ENCODE results near the gene SIGLEC10.

Gene SIGLEC10

GRCh38 chr19:51392701-51393100, 24.7 kb downstream of the SIGLEC10 start:
- H3K4me2 ChIP-seq (ENCODE audit: low read depth, low read length), result no peak overlapping the region
- H3F3A ChIP-seq (ENCODE audit: insufficient read depth, low read length), result no peaks in the 10 kb centered on the region
- H3K79me2 ChIP-seq (ENCODE audit: low read length), result no peaks in the 10 kb centered on the region
- no peak overlapping the region for H3K4me3 ChIP-seq (ENCODE audit: low read length)
- TF ChIP-seq CTCF (IDR thresholded peaks at IDR 0.05; ENCODE audit: low read length), result no peak
- TF ChIP-seq EZH2phosphoT487 (IDR thresholded peaks at IDR 0.05; ENCODE audit: low read length), result no peak
- TF ChIP-seq EZH2 (optimal IDR thresholded peaks at IDR 0.05; ENCODE audit: low read depth, low read length), result no peak
- H3K4me1 ChIP-seq (ENCODE audit: low read length), result no peaks in the 10 kb centered on the region
- no peaks in the 10 kb centered on the region for H3K27me3 ChIP-seq (replicated peaks; ENCODE audit: insufficient read depth, low read length)
- no peak overlapping the region for H3K9ac ChIP-seq (ENCODE audit: low read length)
- no peaks in the 10 kb centered on the region for H4K20me1 ChIP-seq (ENCODE audit: insufficient read depth, low read length)
- H3K9me2 ChIP-seq (replicated peaks; ENCODE audit: insufficient read depth, low read length), result no peaks in the 10 kb centered on the region
- no peaks in the 10 kb centered on the region for H3K9me3 ChIP-seq (replicated peaks; ENCODE audit: insufficient read depth, low read length)
- H3K36me3 ChIP-seq (replicated peaks; ENCODE audit: insufficient read depth, low read length), result no peaks in the 10 kb centered on the region
- DNase-seq, result no peak
- H3K27ac ChIP-seq (ENCODE audit: low read length), result no peak overlapping the region
- no peak overlapping the region for H2AFZ ChIP-seq (ENCODE audit: low read length)

GRCh38 chr19:51391073-51391611, 26.3 kb downstream of the SIGLEC10 start:
- H3K9me2 ChIP-seq (replicated peaks; ENCODE audit: insufficient read depth, low read length), result no peaks in the 10 kb centered on the region
- no peak overlapping the region for H3K4me3 ChIP-seq (ENCODE audit: low read length)
- no peaks in the 10 kb centered on the region for H3F3A ChIP-seq (ENCODE audit: insufficient read depth, low read length)
- no peaks in the 10 kb centered on the region for H3K9me3 ChIP-seq (replicated peaks; ENCODE audit: insufficient read depth, low read length)
- no peak for DNase-seq
- H3K36me3 ChIP-seq (replicated peaks; ENCODE audit: insufficient read depth, low read length), result no peaks in the 10 kb centered on the region
- H3K9ac ChIP-seq (ENCODE audit: low read length), result no peak overlapping the region
- H3K27me3 ChIP-seq (replicated peaks; ENCODE audit: insufficient read depth, low read length), result no peaks in the 10 kb centered on the region
- no peaks in the 10 kb centered on the region for H3K4me1 ChIP-seq (ENCODE audit: low read length)
- no peak overlapping the region for H3K27ac ChIP-seq (ENCODE audit: low read length)
- H4K20me1 ChIP-seq (ENCODE audit: insufficient read depth, low read length), result no peaks in the 10 kb centered on the region
- H3K79me2 ChIP-seq (ENCODE audit: low read length), result no peaks in the 10 kb centered on the region
- no peak overlapping the region for H3K4me2 ChIP-seq (ENCODE audit: low read depth, low read length)
- no peak overlapping the region for H2AFZ ChIP-seq (ENCODE audit: low read length)
- TF ChIP-seq CTCF (IDR thresholded peaks at IDR 0.05; ENCODE audit: low read length) (no peak), EZH2 (optimal IDR thresholded peaks at IDR 0.05; ENCODE audit: low read depth, low read length) (no peak), EZH2phosphoT487 (IDR thresholded peaks at IDR 0.05; ENCODE audit: low read length) (no peak)

GRCh38 chr19:51389143-51389542, 28.3 kb downstream of the SIGLEC10 start:
- Histone ChIP-seq H3K27me3 (replicated peaks; ENCODE audit: insufficient read depth, low read length) (no peaks in the 10 kb centered on the region), H3K4me3 (ENCODE audit: low read length) (no peak overlapping the region), H3K9me3 (replicated peaks; ENCODE audit: insufficient read depth, low read length) (no peaks in the 10 kb centered on the region), H3F3A (ENCODE audit: insufficient read depth, low read length) (no peaks in the 10 kb centered on the region), H3K79me2 (ENCODE audit: low read length) (no peaks in the 10 kb centered on the region), H3K4me2 (ENCODE audit: low read depth, low read length) (no peak overlapping the region), H2AFZ (ENCODE audit: low read length) (no peak overlapping the region), H3K9ac (ENCODE audit: low read length) (no peak overlapping the region), H3K27ac (ENCODE audit: low read length) (no peak overlapping the region), H4K20me1 (ENCODE audit: insufficient read depth, low read length) (no peaks in the 10 kb centered on the region), H3K9me2 (replicated peaks; ENCODE audit: insufficient read depth, low read length) (no peaks in the 10 kb centered on the region), H3K36me3 (replicated peaks; ENCODE audit: insufficient read depth, low read length) (no peaks in the 10 kb centered on the region), H3K4me1 (ENCODE audit: low read length) (no peaks in the 10 kb centered on the region)
- TF ChIP-seq EZH2 (optimal IDR thresholded peaks at IDR 0.05; ENCODE audit: low read depth, low read length), result no peak
- TF ChIP-seq EZH2phosphoT487 (IDR thresholded peaks at IDR 0.05; ENCODE audit: low read length), result no peak
- no peak for TF ChIP-seq CTCF (IDR thresholded peaks at IDR 0.05; ENCODE audit: low read length)
- DNase-seq, result no peak
